Cardiac fibroblast (primary cell): ENCODE data around the gene EFCAB12.
A peak's percentile ranks its signal among the peaks of the same experiment; 100 is the strongest.
"Not testable (repeated sequence)": the region's sequence is repeated elsewhere in the genome, so short reads cannot be mapped to it uniquely, and the experiment has no call there.

Experiments used
- DNase-seq, 2 donors: peaks; one replicate each; pipeline versions ENCODE4 v3.0.0 to v3.0.0-alpha.2; 2010; ENCODE audit warnings: low read depth in 2 of 2
- H3K4me3 ChIP-seq, 2 donors: replicated peaks in 1 of 2; 1 replicate in 1 of 2; 2 replicates in 1 of 2; pipeline ENCODE4 v1.5.1; 2011; ENCODE audit warnings: low read depth in 2 of 2, low read length in 2 of 2, mild to moderate bottlenecking in 2 of 2, moderate library complexity in 1 of 2
- CTCF ChIP-seq: IDR thresholded peaks from one replicate; pipeline ENCODE4 v1.5.1; 2011; ENCODE audit warnings: low read depth, mild to moderate bottlenecking, low read length, inconsistent platforms

The EFCAB12 gene

GRCh38 chr3:129416415-129416814 lies 12.0 kb downstream of the EFCAB12 start:
- DNase-seq = no peak
- no peak for TF ChIP-seq CTCF
- H3K4me3 ChIP-seq = no peak overlapping the region

DNA sequence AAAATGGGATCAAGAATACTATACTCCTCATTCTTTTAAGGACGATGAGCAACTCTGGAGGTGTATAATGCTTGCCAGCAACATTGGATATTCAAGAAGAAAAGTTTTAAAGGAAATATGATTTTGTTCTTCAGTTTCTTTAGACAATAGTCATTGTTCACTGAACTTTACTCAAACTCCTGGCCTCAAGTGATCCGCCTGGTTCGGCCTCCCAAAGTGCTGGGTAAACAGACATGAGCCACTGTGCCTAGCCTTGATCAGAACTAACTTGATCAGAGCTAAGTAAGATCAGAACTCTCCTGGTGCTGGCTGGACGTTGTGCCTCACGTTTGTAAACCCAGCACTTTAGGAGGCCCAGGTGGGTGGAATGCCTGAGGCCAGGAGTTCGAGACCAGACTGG lies 12.6 kb downstream of the EFCAB12 start:
- no peak for DNase-seq
- H3K4me3 ChIP-seq = no peak overlapping the region
- TF ChIP-seq CTCF = no peak

DNA sequence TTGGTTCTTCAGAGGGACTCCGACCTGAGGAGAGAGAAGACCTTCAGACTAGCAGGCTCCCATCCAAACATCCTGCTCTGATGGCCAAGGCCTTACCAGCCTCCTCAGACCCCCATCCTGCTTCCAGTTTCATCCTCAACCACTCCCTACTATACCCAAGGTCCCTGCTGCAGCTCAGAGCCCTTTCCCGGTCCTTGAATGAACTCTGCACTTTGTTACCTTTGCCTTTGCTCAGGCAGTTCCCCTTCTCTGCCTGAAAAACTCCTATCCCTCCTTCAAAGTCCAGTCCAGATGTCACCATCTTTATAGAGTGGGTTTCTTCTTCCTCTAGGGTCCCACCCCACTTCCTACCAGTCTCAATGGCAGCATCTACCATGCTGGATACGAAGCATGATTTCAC lies 13.1 kb downstream of the EFCAB12 start:
- TF ChIP-seq CTCF = no peak
- H3K4me3 ChIP-seq = no peak overlapping the region
- DNase-seq = no peak

GRCh38 chr3:129413687-129414506 lies 14.5 kb downstream of the EFCAB12 start:
- no peak overlapping the region for H3K4me3 ChIP-seq
- DNase-seq = peak; percentile 95 to 96
- TF ChIP-seq CTCF = no peak

- not testable (repeated sequence) for H3K4me3 ChIP-seq, DNase-seq
Observed at GRCh38 chr3:129413238-129413637, 15.2 kb downstream of the EFCAB12 start.

- no peak overlapping the region for H3K4me3 ChIP-seq
- DNase-seq = peak; percentile 37 to 59
- no peak for TF ChIP-seq CTCF
Observed at GRCh38 chr3:129412542-129413198, 15.8 kb downstream of the EFCAB12 start.

- no peak for DNase-seq
- H3K4me3 ChIP-seq = no peak overlapping the region
- TF ChIP-seq CTCF = no peak
Observed at GRCh38 chr3:129410971-129411370, 17.5 kb downstream of the EFCAB12 start.
